GM11168 (cell line): ENCODE measurements around the gene TBC1D8.

Experiments used
- in situ Hi-C: fragments of 300-500 bp; cut with MboI; formaldehyde crosslinking; loops from one replicate; pipeline ENCODE4 v1.12.0; 2022; ENCODE audit warnings: low sequenced_read_pairs; ENCODE audit not compliant: unreplicated experiment

TBC1D8 gene

DNA sequence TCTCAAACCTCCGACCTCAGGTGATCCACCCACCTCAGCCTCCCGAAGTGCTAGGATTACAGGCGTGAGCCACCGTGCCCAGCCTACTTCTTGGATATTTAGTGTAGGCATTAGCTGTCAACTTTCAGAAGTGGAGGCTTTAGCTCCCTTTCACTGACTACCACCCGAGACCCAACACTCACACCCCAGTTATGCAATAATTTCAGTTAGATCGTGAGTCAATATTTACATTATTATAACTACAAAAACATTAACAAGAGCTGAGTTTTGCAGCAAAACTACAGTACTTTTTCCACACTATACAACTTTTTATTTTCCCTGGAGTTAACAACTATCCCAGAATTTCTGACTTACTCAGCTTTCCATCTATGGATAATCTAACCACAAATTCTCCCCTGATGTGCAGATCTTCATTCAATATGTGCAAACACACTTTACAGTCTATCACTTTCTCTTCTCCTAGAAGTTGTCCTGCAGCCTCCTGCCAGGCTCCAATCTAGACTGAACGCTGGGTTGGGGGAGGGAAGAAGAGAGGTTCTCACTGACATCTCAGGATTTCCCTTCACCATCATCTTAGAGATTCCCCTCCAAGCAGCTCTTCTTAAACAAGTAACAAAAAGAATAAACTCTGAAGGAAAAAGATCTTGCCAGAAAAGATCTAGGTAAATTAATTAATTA lies 10.1 kb downstream of the TBC1D8 start:
- in situ Hi-C loops, result no loop called here

DNA sequence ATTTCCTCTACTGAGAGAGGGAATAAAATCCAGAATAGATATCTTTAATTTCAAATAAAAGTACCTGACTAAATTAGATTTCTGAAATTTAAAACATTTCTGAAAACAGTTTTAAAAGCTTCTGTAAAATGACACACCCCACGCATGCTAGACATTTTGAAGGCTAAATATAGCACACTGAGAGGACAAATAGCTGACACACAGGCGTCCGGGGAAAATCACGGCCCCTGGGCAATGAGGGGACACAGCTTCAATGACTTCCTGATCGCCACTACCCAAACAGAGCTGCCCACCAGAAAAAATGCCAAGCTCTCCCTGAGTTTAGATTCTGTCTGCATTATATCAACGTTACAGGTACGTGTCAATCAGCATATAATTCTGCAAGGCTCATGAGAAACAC lies 10.9 kb downstream of the TBC1D8 start:
- in situ Hi-C loops, result no loop called here

DNA sequence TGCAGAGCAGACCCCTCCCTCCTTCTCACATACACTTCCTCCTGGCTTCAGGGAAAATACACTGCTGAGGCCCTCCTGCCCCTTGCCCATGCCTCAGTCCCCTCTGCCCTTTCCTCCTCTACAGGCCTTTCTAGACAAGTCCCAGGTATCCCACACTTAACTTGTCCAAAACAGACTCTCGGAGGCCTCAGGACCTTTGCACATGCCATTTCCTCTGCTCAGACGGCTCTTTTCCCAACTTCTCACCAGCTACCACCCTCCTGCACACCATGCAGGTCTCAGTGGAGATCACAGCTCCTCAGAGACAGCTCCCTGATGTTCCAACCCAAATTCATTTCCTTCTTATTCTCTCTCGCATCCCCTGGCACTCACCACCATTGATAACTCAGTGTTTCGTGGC lies 11.7 kb downstream of the TBC1D8 start:
- in situ Hi-C loops, result no loop called here

DNA sequence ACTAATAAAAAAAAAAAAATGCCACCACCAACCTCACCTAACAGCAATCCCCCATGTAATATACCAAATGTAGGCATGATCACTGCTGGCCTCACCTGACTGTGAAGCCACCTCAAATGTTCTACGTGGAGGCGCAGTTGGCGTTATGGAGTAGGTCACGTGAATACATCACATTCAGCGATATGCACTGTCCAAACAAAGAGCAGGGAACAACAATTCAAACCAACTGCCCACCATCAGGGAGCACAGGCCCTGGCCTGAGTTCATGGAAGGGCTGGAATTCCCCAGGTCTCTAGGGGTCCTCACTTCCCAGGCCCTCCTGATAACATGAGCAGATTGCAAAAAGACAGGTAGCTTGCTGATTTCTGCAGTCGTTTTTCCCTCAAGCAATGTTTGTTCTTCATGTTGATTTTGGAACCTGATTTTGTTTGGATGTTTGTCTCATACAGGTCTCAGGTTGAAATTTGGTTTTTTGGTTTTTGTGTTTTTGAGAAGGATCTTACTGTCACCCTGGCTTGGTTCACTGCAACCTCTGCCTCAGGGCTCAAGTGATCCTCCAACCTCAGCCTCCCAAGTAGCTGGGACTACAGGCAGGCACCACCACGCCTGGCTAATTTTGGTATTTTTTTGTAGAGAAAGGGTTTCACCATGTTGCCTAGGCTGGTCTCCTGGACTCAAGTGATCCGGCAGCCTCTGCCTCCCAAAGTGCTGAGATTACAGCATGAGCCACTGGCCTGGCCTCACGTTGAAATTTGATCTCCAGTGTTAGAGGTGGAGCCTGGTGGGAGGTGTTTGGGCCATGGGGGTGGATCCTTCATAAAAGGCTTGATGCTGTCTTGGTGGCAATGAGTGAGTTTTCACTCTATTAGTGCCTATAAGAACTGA lies 15.5 kb downstream of the TBC1D8 start:
- in situ Hi-C loops, result no loop called here

DNA sequence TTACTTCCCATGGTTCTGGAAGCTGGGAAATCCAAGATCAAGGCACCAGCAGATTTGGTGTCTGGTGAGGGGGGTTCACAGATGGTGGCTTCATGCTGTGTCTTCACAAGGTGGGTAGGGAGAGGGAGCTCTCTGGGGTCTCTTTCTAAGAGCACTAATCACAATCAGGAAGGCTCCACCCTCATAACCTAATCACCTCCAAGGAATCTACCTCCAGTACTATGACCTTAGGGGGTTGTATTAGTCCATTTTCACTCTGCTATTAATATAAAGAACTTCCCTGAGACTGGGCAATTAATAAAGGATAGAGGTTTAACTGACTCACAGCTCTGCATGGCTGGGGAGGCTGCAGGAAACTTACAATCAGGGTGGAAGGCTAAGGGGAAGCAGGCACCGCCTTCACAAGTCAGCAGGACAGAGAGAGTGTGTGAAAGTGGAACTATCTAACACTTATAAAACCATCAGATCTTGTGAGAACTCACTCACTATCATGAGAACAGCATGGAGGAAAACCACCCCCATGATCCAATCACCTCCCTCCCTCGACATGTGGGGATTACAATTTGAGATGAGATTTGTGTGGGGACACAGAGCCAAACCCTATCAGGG lies 17.6 kb downstream of the TBC1D8 start:
- in situ Hi-C loops, result no loop called here

DNA sequence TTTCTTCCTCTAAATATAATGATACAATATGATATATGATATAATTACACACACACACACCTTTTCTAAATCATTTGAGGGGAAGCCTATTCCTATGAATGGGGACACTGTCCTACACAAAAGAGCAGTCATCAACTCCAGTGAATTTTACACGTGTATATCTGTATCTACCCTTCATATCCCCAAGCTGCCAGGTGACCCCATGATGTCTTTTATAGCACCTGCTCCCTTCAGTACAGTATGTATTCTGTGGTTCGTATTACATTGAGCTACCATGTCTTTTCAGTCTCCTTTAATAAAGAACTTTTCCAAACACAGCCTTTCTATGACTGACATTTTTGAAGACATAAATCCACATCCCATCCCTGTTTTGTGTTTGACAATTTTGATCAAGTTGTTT lies 19.0 kb downstream of the TBC1D8 start:
- in situ Hi-C loops, result no loop called here

DNA sequence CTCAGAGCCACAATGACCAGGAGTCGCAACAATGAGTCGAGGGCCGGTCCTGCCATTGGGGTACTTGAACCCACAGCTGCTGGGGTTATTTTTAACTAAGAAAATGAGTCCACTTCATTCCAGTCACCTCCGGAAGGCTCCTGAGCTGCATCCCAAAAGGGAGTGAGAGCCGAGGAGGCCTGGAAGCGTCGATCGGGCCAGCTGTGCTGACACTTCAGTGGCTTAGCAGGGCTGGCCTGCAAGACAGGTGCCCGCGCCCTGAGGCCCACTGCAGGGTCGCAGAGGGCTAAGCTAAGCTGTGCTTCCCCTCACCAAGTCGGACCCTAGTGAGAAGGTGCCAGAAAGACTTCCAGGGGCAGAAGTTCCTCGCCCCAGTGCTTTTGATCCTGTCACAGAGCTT lies 21.1 kb downstream of the TBC1D8 start:
- in situ Hi-C loops, result no loop called here

DNA sequence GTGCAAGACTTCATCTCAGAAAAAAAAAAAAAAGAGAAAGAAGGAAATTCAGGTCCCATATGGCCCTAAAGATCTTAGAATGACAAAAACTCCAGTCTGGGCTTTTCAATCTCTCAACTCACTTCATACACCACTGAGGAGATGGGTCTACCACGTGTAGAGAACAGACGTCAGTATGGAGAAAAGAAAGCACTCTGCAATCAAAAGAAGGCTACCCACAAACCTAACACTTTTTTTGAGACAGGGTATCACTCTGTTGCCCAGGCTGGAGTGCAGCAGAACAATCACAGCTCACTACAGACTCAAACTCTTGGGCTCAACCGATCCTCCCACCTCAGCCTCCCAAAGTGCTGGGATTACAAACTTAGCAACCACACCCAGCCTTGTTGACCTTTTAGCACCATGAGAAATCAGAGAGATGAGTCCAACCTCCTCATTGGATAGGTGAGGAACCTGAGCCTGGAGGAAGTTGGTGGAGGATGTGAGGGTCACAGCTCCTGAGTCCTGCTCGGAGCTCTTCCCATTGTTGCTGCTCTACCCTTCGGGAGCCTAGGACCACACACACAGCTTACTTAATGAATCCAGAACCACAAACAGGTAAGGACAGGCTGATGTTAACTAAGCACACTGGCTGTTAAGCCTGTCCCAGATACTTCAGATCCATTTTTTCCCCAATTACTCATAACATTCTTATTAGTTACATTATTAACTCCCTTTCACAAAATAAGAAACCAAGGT lies 23.7 kb downstream of the TBC1D8 start:
- in situ Hi-C loops, result no loop called here

DNA sequence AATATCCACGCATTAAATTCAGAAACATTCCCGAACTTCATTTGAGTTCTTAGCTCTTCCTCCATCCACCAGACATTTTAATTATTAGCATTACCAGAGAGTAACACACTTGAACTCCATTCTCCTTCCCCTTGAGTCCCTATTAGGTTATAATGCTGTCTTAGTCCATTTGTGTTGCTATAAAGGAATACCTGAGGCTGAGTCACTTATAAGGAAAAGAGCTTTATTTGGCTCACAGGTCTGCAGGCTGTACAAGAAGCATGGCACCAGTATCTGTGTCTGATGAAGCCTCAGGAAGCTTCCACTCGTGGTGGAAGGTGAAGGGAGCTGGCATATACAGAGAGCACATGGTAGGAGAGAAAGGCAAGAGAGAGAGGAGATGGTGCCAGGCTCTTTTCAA lies 25.4 kb downstream of the TBC1D8 start:
- in situ Hi-C loops, result no loop called here

DNA sequence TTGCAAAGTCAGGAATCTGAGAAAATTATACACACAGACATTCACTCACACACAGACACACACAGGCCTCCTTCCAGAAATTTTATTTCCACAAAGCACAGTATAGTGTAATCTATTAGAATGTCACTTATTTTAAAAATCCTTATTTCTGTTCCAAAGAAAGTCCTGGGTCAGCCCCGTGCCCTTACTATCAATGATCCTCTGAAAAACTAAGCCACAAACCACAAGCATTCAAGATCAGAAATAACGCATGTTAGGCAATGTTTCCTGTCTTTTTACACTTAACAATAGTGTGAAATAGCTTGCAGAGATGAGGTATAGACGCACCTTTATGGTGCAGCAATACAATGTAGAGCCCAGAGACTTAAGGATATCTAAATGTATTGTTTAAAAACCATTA lies 25.8 kb downstream of the TBC1D8 start:
- in situ Hi-C loops, result no loop called here

DNA sequence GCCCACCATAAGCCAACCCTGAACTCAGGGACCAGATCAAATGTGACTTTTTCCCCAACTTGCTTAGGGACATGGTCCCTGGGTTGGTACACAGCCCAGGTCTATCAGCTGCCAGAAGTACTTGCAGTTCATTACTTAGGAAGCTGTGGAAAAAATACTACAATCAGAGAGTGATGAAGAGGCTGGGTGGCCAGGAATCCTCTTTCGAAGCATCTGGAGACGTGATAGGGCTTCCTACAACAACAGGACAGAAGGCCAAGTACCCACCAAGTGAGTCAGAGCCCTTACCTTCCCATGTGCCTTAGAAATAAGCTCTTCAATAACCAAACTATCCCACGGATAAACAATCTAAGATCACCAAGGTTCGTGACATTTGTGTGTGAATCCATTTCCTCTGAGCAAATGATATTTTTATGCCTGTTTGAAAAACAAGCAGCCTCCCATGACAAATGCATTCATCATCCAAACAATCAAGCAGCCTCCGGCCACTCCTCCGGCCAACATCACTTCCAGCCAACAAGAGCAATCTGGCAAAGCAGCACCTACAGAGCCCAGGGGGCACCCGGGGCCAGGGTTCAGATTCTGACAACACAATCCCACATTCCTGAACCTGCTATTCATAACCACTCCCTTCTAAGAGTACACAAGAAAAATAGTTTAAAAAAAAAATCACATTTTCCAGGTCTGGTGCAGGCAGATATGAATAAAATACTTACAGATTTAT lies 26.4 kb downstream of the TBC1D8 start:
- in situ Hi-C loops, result no loop called here

DNA sequence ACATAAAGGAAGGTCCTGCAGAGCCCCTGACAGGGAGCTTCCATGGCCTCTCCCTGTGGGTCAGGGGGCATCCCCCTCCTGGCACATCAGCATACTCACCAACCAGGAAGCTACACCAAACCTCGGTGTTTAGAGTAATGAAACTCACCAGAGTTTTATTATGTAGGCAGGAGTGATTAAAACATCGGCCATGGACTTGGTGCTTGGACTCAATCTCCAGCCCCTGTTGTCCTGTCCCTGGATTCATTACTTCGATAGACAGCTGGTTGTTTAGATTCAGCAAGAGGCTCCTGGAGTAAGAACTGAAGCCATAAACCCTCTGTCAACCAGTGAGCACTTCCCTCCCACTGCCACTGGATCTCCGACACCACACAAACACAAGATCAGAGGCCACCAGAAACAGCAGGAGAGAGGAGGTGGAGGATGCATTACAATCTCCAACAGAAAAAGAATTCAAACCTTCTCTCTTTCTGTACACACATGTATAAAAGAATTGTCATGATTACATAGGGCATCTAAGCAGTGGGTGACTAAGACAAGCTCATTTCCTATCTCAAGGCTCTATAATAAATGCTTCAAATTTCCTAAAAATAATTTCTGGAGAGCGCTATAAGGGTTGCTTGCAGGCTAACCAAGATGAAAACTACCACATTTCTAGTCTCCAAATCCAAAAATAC lies 27.2 kb downstream of the TBC1D8 start:
- in situ Hi-C loops, result no loop called here

DNA sequence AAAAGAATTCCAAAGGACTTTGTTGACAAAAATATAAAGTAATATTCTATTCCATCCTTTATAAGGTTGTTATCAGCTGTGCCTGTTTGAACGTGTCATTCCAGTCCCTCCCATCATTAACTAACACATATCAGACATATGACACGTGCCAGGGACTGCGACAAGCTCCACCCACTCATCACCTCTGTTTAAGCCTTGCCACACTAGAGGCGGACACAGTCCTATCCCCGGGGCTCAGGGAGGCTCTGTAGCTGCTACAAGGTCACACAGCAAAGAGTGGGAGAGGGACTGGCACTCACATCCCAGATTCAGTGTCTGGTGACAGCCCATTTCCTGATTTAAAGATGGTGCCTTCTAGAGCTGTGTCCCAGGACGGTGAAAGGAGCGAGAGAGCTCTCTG lies 30.0 kb downstream of the TBC1D8 start:
- in situ Hi-C loops, result no loop called here

DNA sequence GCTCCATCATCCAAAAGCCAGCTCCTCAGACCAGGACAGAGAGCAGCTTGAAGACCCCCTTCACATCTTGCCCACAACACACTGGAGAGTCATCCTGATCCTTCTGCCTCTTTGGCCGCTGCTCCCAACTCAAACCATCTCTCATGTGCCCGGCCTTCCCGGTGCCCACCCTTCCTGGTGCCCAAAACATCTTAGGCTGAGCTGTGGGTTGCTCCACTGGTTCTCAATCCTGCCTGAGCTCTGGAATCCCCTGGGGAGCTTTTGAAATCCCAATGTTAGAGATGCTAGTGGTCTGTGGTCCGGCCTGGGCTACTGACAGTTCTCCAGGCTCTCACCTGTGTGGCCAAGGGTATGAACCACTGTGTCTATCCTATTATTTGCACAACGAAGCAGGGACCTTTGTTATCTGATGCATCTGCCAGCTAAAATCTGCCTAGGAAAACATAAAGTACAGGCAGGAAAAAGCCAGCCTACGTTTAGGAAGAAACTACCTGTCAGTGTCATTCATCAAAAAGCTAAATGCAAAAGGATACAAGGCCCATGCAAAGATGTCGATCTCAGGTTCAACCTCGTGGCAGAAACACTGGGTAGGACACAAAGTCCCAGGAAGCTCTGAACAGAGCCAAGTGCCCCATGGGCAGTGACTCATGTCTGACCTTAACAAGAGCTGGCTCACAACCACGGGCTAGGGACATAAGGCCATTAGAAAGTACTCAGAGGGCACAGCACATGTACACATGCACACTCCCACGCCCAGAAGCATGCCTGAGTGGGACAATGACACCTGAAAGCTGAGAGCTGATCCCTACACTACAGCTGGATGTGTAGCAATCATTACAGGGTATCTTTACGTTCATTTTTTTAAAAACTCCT lies 30.8 kb downstream of the TBC1D8 start:
- in situ Hi-C loops, result no loop called here

DNA sequence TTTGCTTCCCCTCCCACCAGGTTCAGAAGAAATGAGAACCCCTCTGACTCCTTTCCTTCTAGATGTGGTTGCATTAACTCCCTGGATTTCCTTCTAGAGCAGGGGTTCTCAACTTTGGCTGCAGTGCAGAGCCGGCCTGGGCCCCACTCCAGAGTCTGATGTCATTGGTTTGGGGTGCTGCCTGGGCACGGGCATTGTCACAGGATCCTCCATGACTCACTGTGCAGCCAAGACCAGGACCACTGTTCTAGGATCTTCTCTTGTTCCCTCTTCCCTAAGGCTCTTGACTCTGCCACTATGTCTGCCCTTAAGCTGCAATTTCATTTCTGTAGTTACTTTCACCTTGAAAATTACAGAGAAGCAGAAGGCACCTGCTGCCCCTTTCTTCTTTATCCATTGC lies 31.8 kb downstream of the TBC1D8 start:
- in situ Hi-C loops, result no loop called here

DNA sequence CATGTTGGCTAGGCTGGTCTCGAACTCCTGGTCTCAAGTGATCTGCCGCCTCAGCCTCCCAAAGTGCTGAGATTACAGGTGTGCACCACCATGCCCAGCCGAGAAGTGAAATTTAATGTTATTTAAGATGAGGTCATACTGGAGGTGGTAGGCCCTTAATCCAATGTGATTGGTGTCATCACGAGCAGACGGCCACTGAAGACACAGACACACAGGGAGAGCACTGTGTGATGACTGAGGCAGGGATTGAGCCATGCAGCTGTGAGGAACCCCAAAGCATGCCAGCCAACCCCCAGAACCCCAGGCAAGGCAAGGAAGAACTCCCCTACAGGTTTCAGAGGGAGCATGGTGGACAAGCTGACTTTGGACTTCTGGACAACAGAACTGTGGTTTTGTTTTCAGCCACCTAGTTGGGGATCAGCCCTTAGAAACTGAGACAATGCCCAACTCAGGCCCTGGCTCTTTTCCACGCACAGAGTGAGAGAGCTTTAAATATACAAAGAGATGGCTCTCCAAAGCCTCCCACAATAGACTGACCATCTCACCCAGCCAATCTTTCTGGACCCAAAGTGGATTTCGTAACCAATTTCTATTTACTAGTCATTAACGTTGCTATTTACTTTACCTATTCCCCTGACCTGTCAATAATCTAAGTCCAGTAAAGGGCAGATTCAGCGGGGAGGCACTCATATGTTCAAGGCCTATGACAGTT lies 34.2 kb downstream of the TBC1D8 start:
- in situ Hi-C loops, result no loop called here

DNA sequence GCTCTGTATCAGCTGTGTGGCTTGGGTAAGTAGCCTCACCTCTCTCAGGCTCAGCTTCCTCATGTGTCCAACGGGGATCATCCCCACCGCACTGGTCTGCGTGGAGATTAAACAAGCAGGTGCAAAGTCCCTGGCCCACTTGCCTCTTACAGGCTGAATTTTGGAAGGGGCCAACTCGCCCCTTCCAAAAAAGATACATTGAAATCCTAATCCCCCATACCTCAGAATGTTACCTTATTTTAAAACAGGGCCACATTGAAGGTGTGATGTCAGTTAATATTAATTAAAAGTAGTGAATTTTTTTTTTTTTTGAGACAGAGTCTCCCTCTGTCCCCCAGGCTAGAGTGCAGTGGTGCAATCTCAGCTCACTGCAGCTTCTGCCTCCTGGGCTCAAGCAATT lies 34.8 kb downstream of the TBC1D8 start:
- in situ Hi-C loops, result no loop called here

DNA sequence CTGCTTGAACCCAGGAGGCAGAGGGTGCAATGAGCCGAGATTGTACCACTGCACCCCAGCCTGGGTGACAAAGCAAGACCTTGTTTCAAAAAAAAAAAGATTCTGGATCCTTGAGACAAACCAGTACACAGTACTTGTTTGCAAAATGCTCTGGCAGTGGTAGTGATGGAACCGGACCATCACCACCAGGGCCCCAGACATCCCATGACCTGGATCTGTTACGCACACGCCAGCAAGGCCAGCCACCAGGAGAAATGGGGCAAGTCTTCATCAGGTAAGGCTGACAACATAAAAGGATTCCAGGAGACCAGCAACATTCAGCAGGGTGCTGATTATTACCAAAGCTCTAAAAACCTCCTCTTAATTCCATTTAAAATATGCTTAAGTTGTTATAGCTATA lies 35.5 kb downstream of the TBC1D8 start:
- in situ Hi-C loops, result no loop called here
